NCI-H446 (cell line): ENCODE results near the gene STAT2.
"Not testable (repeated sequence)": the region's sequence is repeated elsewhere in the genome, so short reads cannot be mapped to it uniquely, and the experiment has no call there.

Experiments used
- DNase-seq, 2 experiments: peaks; one replicate each; lab custom pipeline; 2025; lab: John Stamatoyannopoulos, UW

Gene STAT2

DNA sequence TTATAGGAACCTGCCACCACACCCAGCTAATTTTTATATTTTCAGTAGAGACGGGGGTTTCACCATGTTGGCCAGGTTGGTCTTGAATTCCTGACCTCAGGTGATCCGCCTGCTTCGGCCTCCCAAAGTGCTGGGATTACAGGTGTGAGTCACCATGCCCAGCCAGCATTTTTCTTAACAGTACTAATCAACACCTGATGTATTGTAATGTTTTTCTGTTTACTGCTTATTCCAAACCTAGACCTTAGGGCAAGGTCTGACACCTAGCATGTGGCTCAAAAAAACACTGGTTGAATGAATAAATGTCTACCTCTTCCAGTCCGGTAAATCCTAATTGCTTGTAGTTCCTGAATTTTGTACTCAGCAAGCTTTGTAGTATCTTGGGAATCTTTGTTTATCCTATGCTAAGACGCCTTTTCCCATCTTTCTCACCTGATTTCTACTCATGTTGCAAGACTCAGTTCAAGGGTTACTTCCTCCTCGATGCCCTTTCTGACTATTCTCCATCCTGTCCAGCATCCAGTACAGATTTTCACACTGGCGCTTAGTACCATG is 28.9 kb downstream of the STAT2 start:
- DNase-seq: no peak

DNA sequence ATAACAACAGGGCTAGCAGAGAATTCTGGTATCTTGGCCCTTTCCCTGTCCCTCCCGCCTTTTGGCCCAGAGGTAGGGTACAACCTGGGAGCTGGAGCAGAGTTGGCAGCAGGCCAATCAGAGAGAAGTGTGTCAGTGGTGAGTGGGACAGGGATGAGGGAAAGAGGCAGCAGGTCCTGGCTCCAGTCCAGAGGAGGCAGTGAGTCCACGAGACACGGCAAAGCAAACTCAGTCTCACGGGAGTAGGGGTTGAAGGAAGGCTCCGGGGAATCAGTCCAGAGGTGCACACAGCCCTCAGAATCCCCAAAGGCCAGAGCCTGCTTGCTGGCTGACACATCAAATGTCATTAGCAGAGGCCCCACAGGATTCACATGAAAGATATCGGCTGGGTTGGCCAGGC is 33.4 kb downstream of the STAT2 start:
- peak in 1 of 2 experiments; percentile 9 for DNase-seq

DNA sequence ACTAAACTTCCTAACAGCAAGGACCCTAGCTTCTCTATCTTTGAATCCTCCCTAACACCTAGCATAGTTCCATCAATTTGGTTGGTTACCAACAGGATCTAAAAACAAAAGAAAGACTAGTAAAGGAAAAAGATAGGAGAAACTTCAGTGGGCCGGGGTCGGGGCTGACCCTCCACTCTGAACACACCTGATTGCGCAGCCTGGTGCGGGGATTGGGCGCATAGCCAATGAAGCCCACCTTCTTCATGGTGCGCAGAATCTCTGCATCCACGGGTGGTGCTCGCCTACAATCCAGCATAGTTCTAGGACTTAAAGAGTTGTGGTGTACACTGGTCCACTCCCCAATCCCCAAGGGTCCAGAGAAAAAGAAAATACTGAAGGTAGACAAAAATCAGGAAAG is 33.8 kb downstream of the STAT2 start:
- no peak for DNase-seq

DNA sequence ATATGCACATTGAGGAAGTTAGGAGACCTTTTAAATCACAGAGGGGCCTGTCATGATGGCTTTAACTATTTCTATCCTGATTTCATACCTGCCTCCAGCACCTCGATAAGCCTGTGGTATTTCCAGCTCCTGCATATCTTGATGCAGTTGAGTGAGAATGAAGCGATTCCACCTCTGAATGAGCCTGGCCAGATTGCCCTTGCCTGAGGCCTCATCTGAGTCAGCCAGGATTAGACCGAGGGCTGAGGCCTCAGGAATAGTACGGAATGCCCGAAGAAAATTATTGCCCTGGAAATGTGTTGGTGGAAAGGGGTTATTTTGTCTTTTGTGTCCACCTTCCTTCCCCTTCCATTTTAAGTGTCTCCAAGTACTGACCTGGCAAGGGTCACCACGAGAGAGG is 35.7 kb downstream of the STAT2 start:
- no peak for DNase-seq

DNA sequence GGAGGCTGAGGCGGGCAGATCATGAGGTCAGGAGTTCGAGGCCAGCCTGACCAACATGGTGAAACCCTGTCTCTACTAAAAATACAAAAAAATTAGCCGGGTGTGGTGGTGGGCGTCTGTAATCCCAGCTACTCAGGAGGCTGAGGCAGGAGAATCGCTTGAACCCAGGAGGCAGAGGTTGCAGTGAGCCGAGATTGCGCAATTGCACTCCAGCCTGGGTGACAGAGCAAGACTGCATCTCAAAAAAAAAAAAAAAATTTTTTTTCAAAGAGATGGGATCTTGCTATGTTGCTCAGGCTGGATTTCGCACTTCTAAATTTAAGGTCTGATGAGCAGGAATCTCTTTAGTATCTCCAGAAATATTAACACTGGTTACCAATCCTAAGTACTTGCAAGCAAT is 38.3 kb downstream of the STAT2 start:
- DNase-seq: not testable (repeated sequence)

DNA sequence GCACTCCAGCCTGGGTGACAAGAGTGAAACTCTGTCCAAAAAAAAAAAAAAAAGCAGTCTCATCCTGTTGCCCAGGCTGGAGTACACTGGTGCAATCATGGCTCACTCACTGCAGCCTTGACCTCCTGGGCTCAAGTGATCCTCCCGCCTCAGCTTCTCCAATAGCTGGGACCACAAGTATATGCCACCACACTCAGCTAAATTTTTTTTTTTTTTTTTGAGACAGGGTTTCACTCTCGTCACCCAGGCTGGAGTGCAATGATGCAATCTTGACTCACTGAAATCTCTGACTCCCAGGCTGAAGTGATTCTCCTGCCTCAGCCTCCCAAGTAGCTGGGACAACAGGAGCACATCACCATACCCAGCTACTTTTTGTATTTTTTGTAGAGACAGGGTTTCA is 38.9 kb downstream of the STAT2 start:
- no peak for DNase-seq

DNA sequence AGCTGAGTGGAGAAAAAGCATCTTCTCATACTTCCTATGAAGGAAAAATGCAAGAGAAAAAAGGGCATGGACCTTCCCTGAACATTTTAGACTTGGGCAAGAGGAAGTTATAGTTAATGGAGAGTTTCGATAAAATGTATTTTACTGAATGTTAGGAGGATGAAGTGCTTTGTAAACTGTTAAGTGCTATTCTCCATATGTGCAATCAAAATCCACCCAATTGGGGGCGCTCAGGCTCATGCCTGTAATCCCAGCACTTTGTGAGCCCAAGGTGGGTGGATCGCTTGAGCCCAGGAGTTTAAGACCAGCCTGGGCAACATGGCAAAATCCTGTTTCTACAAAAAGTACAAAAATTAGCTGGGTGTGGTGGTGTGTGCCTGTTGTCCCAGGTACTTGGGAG is 42.2 kb downstream of the STAT2 start:
- DNase-seq: no peak

DNA sequence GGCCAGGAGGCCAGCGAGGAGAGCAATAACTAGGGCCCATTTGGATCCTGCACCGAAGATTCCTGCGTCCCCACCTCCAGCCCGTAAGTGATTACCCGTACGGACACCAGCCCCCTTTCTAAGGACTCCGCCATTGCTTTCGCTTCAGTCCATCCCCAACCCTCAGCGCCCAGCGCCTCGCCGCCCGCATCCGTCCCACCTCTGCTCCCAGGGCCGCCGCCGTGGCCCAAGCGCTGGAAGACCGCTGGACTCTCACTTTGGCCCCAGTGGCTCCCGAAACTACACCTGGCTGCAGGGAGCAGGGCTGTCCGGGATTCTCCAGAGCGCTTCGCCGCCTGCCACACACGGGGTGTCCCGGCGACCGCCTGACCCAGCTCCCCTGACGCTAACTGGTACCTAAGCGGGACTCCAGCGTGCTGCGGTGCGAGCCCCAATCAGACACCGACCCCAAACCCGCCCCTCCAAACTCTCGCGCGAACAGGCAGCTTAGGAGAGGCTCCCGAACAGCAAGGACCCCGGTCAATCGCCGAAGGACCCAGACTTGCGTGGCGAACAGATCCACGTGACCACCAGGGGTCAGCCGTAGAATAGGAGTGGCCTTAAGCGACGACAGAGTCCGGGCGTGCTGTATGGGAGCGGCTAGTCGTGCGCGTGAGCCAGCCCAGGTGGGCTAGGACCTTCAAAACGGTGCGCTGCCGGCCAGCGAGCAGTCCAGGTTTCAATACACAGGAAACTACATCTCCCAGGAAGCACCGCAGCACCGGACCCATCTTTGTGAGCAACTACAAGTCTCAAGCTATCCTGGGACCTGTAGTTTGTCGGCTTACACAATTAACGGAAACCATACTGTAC is 44.1 kb downstream of the STAT2 start, which contains the start of gene CNPY2:
Gene CNPY2 (minus strand): TSS at position 367 of the 852 bp plus-strand sequence. CDS start 771 bp downstream, outside the sequence.
- DNase-seq: peak; percentile 92 to 93

DNA sequence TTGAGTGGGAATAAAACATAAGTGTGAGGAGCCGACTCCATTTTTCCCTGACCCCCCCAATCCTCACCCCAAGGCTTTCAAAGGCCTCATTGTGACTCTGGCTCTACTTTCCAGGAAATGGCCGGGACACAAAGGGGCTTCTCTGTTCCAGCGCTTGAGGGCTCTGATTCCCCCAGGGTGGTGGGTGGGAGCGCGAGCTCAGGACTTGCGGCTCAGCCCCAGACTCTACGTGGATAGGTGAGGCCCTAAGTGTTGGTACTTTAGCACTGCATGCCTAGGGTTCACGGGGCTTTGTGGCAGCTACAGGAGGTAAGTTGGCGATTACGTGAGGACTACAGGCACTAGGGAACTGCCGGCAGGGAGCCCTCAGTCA is 44.7 kb downstream of the STAT2 start:
- DNase-seq: no peak

DNA sequence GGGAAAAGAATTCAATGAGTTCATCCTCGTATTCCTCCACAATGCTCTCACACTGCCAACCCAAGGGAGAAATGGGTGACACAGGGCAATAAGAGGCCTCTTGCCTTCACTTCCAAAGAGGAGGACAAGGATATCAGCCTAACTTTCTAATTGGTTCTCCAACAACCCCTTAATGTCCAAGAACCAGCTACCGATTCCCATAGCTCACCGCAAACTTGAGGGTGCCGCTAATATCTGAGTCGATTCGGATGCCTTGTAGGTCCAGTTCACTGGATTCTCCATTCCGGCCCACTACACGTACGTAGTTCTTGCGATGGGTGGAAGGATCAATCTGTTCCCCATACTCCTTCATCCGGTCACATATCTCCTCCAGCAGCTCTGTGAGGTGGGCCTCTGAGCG is 48.9 kb downstream of the STAT2 start:
- DNase-seq: no peak

DNA sequence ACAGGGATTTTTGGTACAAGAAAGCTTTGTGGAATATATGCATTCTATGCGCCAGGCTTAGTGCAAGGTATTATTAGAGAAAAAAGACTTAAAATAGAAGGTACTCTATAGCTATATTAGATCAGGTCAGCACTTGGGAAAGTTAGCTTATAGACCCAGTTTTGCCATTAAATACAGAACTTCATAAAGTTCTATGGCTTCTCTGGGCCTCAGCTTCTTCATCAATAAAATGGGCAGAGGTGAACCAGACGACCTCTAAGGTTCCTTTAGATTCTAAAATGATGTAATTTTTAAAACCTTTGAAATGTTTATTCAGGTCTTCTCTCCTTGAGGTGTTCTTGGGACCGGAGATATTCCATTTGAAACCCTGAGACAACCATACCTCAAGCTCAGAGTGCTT is 51.2 kb downstream of the STAT2 start:
- DNase-seq: no peak

DNA sequence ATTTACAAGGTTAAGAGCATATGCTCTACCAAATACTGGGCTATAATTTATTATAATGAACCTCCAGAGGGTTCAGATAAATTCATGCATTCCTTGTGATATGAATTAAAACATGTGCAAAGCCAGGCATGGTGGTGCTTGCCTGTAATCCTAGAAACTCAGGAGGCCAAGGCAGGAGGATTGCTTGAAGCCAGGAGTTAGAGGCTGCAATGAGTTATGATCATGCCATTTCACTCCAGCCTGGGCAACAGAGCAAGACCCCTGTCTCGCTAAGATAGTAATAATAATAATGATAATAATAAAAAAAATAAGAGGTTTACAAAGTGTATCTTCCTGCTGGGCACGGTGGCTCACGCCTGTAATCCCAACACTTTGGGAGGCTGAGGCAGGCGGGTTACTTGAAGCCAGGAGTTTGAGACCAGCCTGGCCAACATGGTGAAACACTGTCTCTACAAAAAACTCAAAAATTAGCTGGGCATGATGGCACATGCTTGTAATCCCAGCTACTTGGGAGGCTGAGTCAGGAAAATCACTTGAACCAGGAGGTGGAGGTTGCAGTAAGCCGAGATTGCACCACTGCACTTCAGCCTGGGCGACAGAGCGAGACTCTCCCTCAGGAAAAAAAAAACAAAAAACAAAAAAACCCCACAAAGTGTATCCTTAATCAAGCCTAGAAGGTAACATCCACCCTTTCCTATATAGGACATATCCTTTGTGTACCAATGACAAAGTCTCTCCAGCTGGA is 52.5 kb downstream of the STAT2 start:
- DNase-seq: no peak

DNA sequence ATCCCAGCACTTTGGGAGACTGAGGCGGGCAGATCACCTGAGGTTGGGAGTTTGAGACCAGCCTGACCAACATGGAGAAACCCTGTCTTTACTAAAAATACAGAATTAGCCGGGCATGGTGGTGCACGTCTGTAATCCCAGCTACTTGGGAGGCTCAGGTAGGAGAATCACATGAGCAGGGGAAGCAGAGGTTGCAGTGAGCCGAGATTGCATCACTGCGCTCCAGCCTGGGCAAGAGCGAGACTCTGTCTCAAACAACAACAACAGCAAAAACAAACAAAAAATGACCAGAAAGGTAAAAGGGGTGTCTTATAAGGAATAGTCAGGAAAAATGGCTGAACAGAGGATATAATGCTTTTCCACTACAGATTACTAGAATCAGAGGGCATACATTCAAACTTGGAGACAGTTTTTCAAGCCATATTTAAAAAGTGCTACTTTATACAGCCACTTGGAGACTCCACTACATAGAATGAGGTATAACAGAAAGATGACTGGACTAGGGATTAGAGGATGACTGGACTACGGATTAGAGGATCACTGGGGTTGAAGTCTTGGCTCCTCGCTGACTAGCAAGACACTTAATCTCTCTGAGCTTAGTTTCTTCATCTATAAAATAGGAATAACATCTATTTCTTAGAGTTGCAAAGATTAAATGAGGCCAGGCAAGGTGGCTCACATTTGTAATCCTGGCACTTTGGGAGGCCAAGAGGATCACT is 54.9 kb downstream of the STAT2 start:
- no peak for DNase-seq

DNA sequence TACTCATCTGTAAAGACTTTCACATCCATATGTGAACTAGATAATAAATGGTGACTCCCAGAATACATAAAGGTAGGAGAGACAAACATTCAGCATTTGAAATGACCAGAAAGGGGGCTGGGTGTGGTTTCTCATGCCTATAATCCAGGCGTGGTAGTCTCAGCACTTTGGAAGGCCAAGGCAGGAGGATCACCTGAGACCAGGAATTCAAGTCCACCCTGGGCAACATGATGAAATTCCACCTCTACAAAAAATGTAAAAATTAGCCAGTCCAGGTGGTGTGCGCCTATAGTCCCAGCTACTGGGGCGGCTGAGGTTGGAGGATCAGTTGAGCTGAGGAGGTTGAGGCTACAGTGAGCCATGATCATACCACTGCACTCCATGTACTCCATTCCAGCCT is 55.6 kb downstream of the STAT2 start:
- no peak for DNase-seq

DNA sequence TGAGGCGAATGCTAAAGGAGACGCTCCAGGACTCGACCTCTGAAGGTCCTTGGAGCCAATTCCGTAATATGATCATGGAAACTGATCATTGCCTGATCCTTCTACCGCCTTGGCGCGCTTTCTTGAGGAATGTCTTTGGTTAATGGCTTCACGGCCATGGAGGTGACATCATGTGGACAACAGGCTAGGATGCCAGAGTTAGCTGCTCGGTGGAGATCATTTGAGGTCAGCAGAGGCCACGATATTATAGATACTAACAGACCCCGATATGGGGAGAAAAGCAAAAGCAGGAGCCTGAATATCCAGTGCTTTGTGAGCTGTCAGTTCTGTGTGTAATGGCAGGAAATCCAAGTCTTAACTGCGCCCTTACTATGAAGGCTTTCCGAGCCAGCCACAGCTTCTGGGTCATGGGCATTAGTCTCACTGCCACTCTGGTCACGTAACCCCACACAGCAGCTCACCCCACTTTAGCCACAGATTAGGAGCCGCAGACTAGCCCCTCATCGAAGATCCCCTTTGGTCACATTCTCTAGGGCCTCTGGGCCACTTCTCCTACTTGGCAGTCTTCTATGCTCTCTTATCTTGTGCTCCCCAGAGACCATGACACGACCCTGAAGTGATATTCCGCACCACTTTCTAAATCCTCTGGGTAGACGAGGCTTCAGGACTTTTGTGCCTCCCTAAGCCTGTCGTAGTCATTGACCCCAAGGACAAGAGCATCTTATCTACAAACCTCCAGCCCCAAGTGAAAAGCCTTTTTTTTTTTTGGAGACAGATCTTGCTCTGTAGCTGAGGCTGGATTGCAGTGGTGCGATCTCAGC is 59.1 kb downstream of the STAT2 start:
- DNase-seq: no peak

DNA sequence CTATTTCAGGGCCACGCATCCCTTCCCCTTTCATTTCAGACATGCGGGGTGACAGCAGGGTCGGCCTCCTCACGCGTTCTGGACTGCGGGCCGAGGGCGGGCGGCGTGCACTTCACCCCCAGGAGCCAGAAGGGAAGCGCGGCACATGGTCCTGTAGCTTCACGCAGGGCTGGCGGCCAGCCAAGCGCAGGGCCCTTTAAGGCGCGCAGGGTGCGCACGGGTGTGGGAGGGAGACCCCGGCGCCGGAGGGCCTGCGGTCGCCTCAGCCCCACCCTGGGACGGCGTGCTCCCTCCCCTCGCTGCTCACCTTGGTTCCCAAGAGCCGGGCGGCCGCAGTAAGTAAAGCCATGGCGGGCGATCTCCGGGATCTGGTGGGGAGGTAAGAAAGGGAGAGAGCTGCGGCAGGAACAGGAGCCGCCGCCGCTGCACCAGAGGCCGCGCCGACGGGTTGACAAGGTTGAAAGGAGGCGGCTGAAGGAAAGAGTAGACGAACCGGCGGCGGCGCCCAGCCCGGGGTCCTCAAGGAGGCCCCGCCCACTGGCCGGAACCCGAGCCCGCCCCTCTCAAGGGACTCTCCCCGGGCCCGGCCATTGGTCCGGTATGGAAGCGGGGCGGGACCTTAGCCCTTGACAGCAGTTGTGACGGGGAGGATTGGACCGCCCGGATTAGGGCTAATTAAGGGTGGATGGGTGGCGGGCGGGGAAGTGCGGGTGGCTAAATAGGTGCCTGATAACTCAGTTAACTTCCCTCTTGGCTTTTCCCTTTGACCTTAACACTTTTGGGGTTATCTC is 59.9 kb downstream of the STAT2 start, which contains the start of gene CS:
Gene CS (minus strand): TSS at position 478 of the 791 bp plus-strand sequence. CDS start 129 bp downstream, at position 349.
- peak; percentile 96 to 98 for DNase-seq

DNA sequence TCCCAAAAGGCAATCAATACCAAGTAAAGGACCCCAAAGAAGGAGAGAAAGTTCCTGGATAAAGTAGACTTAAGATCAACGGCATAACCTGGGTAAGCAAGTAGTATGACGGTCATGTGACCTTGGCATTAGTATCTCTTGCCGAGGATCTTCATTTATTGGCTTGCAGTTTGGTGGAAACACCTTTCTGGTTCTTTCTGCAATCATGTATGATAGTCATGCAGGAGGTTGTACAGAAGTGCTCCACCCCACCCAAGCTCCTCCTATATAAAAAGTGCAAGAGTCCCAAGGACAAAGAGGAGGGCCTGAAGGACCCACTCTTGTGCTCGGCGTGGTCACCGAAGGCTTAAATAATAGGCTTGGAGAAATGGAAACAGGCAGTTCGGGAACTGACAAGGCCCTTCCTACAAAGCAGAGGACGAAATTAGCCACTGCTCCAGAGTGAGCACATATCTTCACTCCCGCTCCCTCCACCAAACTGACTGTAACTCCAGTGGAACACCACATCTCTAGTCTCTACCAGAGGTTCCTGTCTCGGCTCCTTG is 60.5 kb downstream of the STAT2 start:
- DNase-seq: no peak

DNA sequence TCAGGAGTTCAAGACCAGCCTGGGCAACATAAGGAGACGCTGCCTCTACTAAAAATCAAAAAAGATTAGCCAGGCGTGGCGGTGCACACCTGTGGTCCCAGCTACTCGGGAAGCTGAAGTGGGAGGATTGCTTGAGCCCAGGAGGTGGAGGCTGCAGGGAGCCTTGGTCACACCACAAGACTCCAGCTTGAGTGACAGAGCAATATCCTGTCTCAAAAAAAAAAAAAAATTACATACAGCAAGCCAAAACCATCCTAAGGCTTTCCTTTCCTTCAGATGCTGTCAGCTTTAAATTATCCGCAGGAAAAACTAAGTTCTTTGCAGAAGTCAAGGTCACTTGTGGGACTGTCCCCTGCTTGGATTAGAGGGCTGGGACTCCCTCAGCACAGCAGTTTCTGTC is 61.1 kb downstream of the STAT2 start:
- no peak for DNase-seq

DNA sequence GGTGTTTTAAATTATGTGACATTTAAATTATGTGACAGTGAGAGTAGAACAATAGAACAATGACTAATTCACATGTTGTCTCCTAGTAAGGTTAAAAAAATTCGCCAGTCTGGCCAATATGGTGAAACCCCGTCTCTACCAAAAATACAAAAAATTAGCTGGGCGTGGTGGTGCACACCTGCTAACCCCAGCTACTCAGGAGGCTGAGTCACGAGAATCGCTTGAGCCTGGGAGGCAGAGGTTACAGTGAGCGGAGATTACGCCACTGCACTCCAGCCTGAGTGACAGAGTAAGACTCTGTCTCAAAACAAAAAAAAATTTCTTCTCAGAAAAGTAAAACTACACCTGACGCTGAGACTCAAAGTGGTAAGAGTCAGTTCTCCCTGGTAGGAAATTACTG is 62.5 kb downstream of the STAT2 start:
- DNase-seq: no peak

DNA sequence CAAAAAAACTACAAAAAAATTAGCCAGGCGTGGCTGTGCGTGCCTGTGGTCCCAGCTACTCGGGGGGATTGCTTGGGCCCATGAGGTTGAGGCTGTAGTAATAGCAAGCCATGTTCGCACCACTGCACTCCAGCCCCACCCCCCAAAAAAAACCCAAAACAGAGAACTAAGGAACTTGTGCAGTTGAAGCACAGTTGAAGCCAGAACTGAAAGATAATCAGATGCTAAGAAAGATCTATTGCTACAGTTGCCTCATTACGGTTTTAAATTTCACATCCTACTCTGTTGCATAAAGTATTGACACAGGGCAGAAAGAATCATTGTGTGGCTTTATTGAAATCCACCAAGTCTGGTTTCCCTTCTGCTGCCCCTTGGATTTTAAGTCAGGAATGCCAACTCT is 63.6 kb downstream of the STAT2 start:
- no peak for DNase-seq
